Muscle of leg (tissue), 16 donors: ENCODE measurements around the gene WDFY2. TPM values are rescaled to one million over a fixed set of nuclear protein-coding genes. Genes with fewer than 3 reads are reported as not detected.
A peak's percentile ranks its signal among the peaks of the same experiment; 100 is the strongest.
"Not testable (repeated sequence)": the region's sequence is repeated elsewhere in the genome, so short reads cannot be mapped to it uniquely, and the experiment has no call there.

Source experiments
- DNase-seq: peaks from one replicate; pipeline ENCODE4 v3.0.0; 2013
- H3K27ac ChIP-seq: one replicate; pipeline ENCODE4 v1.5.1; 2013; ENCODE audit warnings: mild to moderate bottlenecking, low read length, control low read depth
- H3K27me3 ChIP-seq: one replicate; pipeline ENCODE4 v1.6.1; 2013; ENCODE audit warnings: low read length; ENCODE audit not compliant: control insufficient read depth, insufficient read depth
- H3K36me3 ChIP-seq: one replicate; pipeline ENCODE4 v1.6.1; 2013; ENCODE audit warnings: low read length; ENCODE audit not compliant: control insufficient read depth, insufficient read depth
- H3K4me1 ChIP-seq: one replicate; pipeline ENCODE4 v1.6.1; 2013; ENCODE audit warnings: low read length; ENCODE audit not compliant: control insufficient read depth, insufficient read depth
- H3K4me3 ChIP-seq: one replicate; pipeline ENCODE4 v1.5.1; 2013; ENCODE audit warnings: low read length, control low read depth
- H3K9me3 ChIP-seq: replicated peaks from 2 replicates; pipeline ENCODE4 v1.6.1; 2013; ENCODE audit warnings: low read depth, low read length; ENCODE audit not compliant: control insufficient read depth
- WGBS: methylation state at CpG from one replicate; pipeline ENCODE4 v1.1.5; 2013; ENCODE audit warnings: missing lambda C conversion rate; ENCODE audit not compliant: insufficient coverage; 5-methylcytosine and 5-hydroxymethylcytosine counted together
- long read RNA-seq, 11 donors: transcript quantifications; one replicate each; lab custom pipeline, GENCODE V29; 2026
- polyA plus RNA-seq, 8 donors: library from polyadenylated mRNA; unstranded; fragments of 120-200 nt; gene quantifications; one replicate each; pipeline versions ENCODE4 v1.2.1 to v1.2.3, GENCODE V29; 2013; ENCODE audit warnings: inconsistent platforms in 1 of 8, low replicate concordance in 1 of 8; ENCODE audit not compliant: insufficient read length in 8 of 8, insufficient read depth in 1 of 8
- total RNA-seq: library from RNA; stranded (reverse); fragments of 120-200 nt; gene quantifications from one replicate; pipeline ENCODE4 v1.2.4, GENCODE V29; 2013

WDFY2 gene
- total RNA-seq (4.3 TPM), polyA plus RNA-seq (1 to 10 TPM; 4.8 to 9.6 (median 6.9) TPM)
- long read RNA-seq, donor 1, partial matches to known transcripts = 5 of 5 reads
- long read RNA-seq, donor 1, other reads (novel, unspliced or antisense) = 0 of 5 reads
- long read RNA-seq, donor 2 = 0 reads
- long read RNA-seq, donor 3, full-length matches to known transcripts = 2 of 2 reads
- long read RNA-seq, donor 3, partial matches to known transcripts = 0 of 2 reads
- long read RNA-seq, donor 3, other reads (novel, unspliced or antisense) = 0 of 2 reads
- long read RNA-seq, donor 4 = 0 reads
- long read RNA-seq, donor 5, full-length matches to known transcripts = 3 of 3 reads
- long read RNA-seq, donor 5, partial matches to known transcripts = 0 of 3 reads
- long read RNA-seq, donor 5, other reads (novel, unspliced or antisense) = 0 of 3 reads
- long read RNA-seq, donor 6, full-length matches to known transcripts = 2 of 2 reads
- long read RNA-seq, donor 6, partial matches to known transcripts = 0 of 2 reads
- long read RNA-seq, donor 6, other reads (novel, unspliced or antisense) = 0 of 2 reads
- long read RNA-seq, donor 7 = 0 reads
- long read RNA-seq, donor 8, full-length matches to known transcripts = 2 of 2 reads
- long read RNA-seq, donor 8, partial matches to known transcripts = 0 of 2 reads
- long read RNA-seq, donor 8, other reads (novel, unspliced or antisense) = 0 of 2 reads
- long read RNA-seq, donor 9, full-length matches to known transcripts = 2 of 2 reads
- long read RNA-seq, donor 9, partial matches to known transcripts = 0 of 2 reads
- long read RNA-seq, donor 9, other reads (novel, unspliced or antisense) = 0 of 2 reads
- long read RNA-seq, donor 10, full-length matches to known transcripts = 2 of 2 reads
- long read RNA-seq, donor 10, partial matches to known transcripts = 0 of 2 reads
- long read RNA-seq, donor 10, other reads (novel, unspliced or antisense) = 0 of 2 reads
- long read RNA-seq, donor 11 = 0 reads

GRCh38 chr13:51583875-51584730, at the start of gene WDFY2:
WDFY2 (plus strand) TSS chr13:51584462; CDS start chr13:51584688, 226 bp downstream.
- under 1% methylated on average over 62 of the region's 81 CpGs for WGBS
- H3K27me3 ChIP-seq = no peaks in the 10 kb centered on the region
- peak; percentile 100 for DNase-seq

GRCh38 chr13:51538591-51539179, 45.6 kb upstream of the WDFY2 start:
- WGBS = 20% methylated on average over 1 of the region's 9 CpGs
- peaks cover 6% of the 10 kb centered on the region for H3K4me1 ChIP-seq
- H3K27me3 ChIP-seq = no peaks in the 10 kb centered on the region
- no peaks in the 10 kb centered on the region for H3K36me3 ChIP-seq
- no peak overlapping the region for H3K4me3 ChIP-seq
- no peak for DNase-seq
- H3K9me3 ChIP-seq = no peaks in the 10 kb centered on the region
- H3K27ac ChIP-seq = no peak overlapping the region

More at GRCh38 chr13:51583875-51584730, at the start of gene WDFY2:
- Histone ChIP-seq H3K9me3 (no peaks in the 10 kb centered on the region), H3K27ac (peak within 1 kb of the TSS; percentile 94), H3K36me3 (no peaks in the 10 kb centered on the region), H3K4me1 (peaks cover 6% of the 10 kb centered on the region), H3K4me3 (peak within 1 kb of the TSS; percentile 90)

GRCh38 chr13:51539887-51540286, 44.4 kb upstream of the WDFY2 start:
- WGBS = no CpG with 5 or more reads among the region's 2 CpGs
- DNase-seq = peak; percentile 27

GRCh38 chr13:51541037-51541436, 43.2 kb upstream of the WDFY2 start:
- no peak for DNase-seq
- no peak overlapping the region for H3K27ac ChIP-seq
- H3K27me3 ChIP-seq = no peaks in the 10 kb centered on the region
- H3K9me3 ChIP-seq = no peaks in the 10 kb centered on the region
- H3K4me3 ChIP-seq = no peak overlapping the region
- WGBS = 65% methylated on average over 2 of the region's 3 CpGs
- H3K36me3 ChIP-seq = no peaks in the 10 kb centered on the region
- H3K4me1 ChIP-seq = peaks cover 4% of the 10 kb centered on the region

More at GRCh38 chr13:51539887-51540286, 44.4 kb upstream of the WDFY2 start:
- H3K9me3 ChIP-seq = no peaks in the 10 kb centered on the region
- H3K4me1 ChIP-seq = peaks cover 4% of the 10 kb centered on the region
- H3K27me3 ChIP-seq = no peaks in the 10 kb centered on the region
- H3K27ac ChIP-seq = no peak overlapping the region
- H3K36me3 ChIP-seq = no peaks in the 10 kb centered on the region
- no peak overlapping the region for H3K4me3 ChIP-seq

- no peak overlapping the region for H3K4me3 ChIP-seq
- H3K4me1 ChIP-seq = peaks cover 4% of the 10 kb centered on the region
- no CpG with 5 or more reads among the region's 6 CpGs for WGBS
- H3K27ac ChIP-seq = no peak overlapping the region
- no peaks in the 10 kb centered on the region for H3K36me3 ChIP-seq
- no peak for DNase-seq
- no peaks in the 10 kb centered on the region for H3K9me3 ChIP-seq
- no peaks in the 10 kb centered on the region for H3K27me3 ChIP-seq
Observed at GRCh38 chr13:51541809-51542258, 42.4 kb upstream of the WDFY2 start.

GRCh38 chr13:51542346-51543242, 41.7 kb upstream of the WDFY2 start:
- WGBS = 65% methylated on average over 5 of the region's 9 CpGs
- Histone ChIP-seq H3K27ac (no peak overlapping the region), H3K36me3 (no peaks in the 10 kb centered on the region), H3K27me3 (no peaks in the 10 kb centered on the region), H3K4me1 (peaks cover 4% of the 10 kb centered on the region), H3K4me3 (no peak overlapping the region), H3K9me3 (no peaks in the 10 kb centered on the region)
- DNase-seq = no peak

GRCh38 chr13:51545446-51545845, 38.8 kb upstream of the WDFY2 start:
- WGBS = no CpG with 5 or more reads among the region's 3 CpGs
- not testable (repeated sequence) for H3K4me3 ChIP-seq, H3K9me3 ChIP-seq, H3K4me1 ChIP-seq, DNase-seq, H3K36me3 ChIP-seq, H3K27me3 ChIP-seq, H3K27ac ChIP-seq

- DNase-seq = no peak
- Histone ChIP-seq H3K27ac (no peak overlapping the region), H3K4me1 (no peaks in the 10 kb centered on the region), H3K4me3 (no peak overlapping the region), H3K36me3 (no peaks in the 10 kb centered on the region), H3K27me3 (no peaks in the 10 kb centered on the region), H3K9me3 (no peaks in the 10 kb centered on the region)
- WGBS = no CpG with 5 or more reads among the region's 6 CpGs
Observed at GRCh38 chr13:51547425-51548176, 36.7 kb upstream of the WDFY2 start.
